ENCODE measurements around the gene CYP2W1. TPM values are rescaled to one million over a fixed set of nuclear protein-coding genes. Genes with fewer than 3 reads are reported as not detected.

Gene CYP2W1
- total and polyA plus RNA-seq, 11 donors: not detected

GRCh38 chr7:1019789-1020610, 37.0 kb downstream of the CYP2W1 start:
- ATAC-seq (no peak), DNase-seq (no peak)
- TF ChIP-seq CTCF (IDR thresholded peaks at IDR 0.05) (no peak), POLR2A (IDR thresholded peaks at IDR 0.05) (no peak)
- Histone ChIP-seq H3K4me1 (peaks cover 0 to 8% (median 0%) of the 10 kb centered on the region in 12 donors), H3K36me3 (peaks cover 0 to 18% (median 6%) of the 10 kb centered on the region in 9 donors), H3K9me3 (peaks cover 0 to 6% (median 0%) of the 10 kb centered on the region in 12 donors), H3K4me3 (no peak overlapping the region), H3K27me3 (no peaks in the 10 kb centered on the region), H3K27ac (no peak overlapping the region)
- WGBS, 4 donors: 94 to 95% (median 94%) methylated on average over 23 to 42 of the region's 42 CpGs
- intact Hi-C loops (cut with DNase I): loop anchor here in 2 of 10 donors (2.0 kb wide), 2 partner anchors 41 to 45 kb away; no protein-coding TSS in a partner anchor

GRCh38 chr7:1020849-1021251, 37.9 kb downstream of the CYP2W1 start:
- ATAC-seq (no peak), DNase-seq (no peak)

GRCh38 chr7:1021366-1021765, 38.4 kb downstream of the CYP2W1 start:
- ATAC-seq: peak in 1 of 4 donors; percentile 18
- WGBS, 4 donors: 74 to 97% (median 94%) methylated on average over 6 to 7 of the region's 7 CpGs

More at GRCh38 chr7:1020849-1021251, 37.9 kb downstream of the CYP2W1 start:
- TF ChIP-seq CTCF (IDR thresholded peaks at IDR 0.05) (peak in 5 of 12 donors; percentile 10 to 32 (median 19)), POLR2A (IDR thresholded peaks at IDR 0.05) (no peak)
- Histone ChIP-seq H3K27ac (no peak overlapping the region), H3K9me3 (peaks cover 0 to 6% (median 0%) of the 10 kb centered on the region in 12 donors), H3K27me3 (no peaks in the 10 kb centered on the region), H3K36me3 (peaks cover 0 to 25% (median 11%) of the 10 kb centered on the region in 9 donors), H3K4me1 (peaks cover 0 to 10% (median 0%) of the 10 kb centered on the region in 12 donors), H3K4me3 (no peak overlapping the region)
- 82 to 91% (median 89%) methylated on average over 3 to 7 of the region's 7 CpGs for WGBS, 4 donors
- intact Hi-C loops (cut with DNase I): loop anchor here in 2 of 10 donors (2.0 kb wide), 2 partner anchors 40 to 44 kb away; no protein-coding TSS in a partner anchor

More at GRCh38 chr7:1021366-1021765, 38.4 kb downstream of the CYP2W1 start:
- Histone ChIP-seq H3K4me3 (no peak overlapping the region), H3K27ac (no peak overlapping the region), H3K4me1 (peaks cover 0 to 10% (median 0%) of the 10 kb centered on the region in 12 donors), H3K9me3 (peaks cover 0 to 6% (median 0%) of the 10 kb centered on the region in 12 donors), H3K27me3 (no peaks in the 10 kb centered on the region), H3K36me3 (peaks cover 0 to 30% (median 17%) of the 10 kb centered on the region in 9 donors)
- TF ChIP-seq POLR2A (IDR thresholded peaks at IDR 0.05): no peak
- no peak for TF ChIP-seq CTCF (IDR thresholded peaks at IDR 0.05)
- intact Hi-C loops (cut with DNase I): loop anchor here in 2 of 10 donors (2.0 kb wide), 2 partner anchors 39 to 43 kb away; no protein-coding TSS in a partner anchor
- no peak for DNase-seq
